C4-2B (cell line): ENCODE results near the gene ABCG1.
"Not testable (repeated sequence)": the region's sequence is repeated elsewhere in the genome, so short reads cannot be mapped to it uniquely, and the experiment has no call there.

Experiments
- H3K27ac ChIP-seq: fragments of 450-650 bp; 2 replicates; pipeline ENCODE4 v1.5.1; 2017
- ZFX ChIP-seq: fragments of 450-650 bp; IDR thresholded peaks from 2 replicates; pipeline ENCODE4 v1.6.1; 2017
- TF ChIP-seq, protein P1 (sequence below): fragments of 450-650 bp; conservative IDR thresholded peaks from 2 replicates; pipeline ENCODE4 v1.5.1; 2017; ENCODE audit warnings: mild to moderate bottlenecking

ABCG1 gene

GRCh38 chr21:42176859-42177258, 42.1 kb upstream of the ABCG1 start:
- H3K27ac ChIP-seq, result no peak overlapping the region
- TF ChIP-seq ZFX, result no peak
- TF ChIP-seq, protein P1, sequence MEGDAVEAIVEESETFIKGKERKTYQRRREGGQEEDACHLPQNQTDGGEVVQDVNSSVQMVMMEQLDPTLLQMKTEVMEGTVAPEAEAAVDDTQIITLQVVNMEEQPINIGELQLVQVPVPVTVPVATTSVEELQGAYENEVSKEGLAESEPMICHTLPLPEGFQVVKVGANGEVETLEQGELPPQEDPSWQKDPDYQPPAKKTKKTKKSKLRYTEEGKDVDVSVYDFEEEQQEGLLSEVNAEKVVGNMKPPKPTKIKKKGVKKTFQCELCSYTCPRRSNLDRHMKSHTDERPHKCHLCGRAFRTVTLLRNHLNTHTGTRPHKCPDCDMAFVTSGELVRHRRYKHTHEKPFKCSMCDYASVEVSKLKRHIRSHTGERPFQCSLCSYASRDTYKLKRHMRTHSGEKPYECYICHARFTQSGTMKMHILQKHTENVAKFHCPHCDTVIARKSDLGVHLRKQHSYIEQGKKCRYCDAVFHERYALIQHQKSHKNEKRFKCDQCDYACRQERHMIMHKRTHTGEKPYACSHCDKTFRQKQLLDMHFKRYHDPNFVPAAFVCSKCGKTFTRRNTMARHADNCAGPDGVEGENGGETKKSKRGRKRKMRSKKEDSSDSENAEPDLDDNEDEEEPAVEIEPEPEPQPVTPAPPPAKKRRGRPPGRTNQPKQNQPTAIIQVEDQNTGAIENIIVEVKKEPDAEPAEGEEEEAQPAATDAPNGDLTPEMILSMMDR, result no peak

GRCh38 chr21:42179316-42179715, 39.6 kb upstream of the ABCG1 start:
- H3K27ac ChIP-seq, result no peak overlapping the region
- no peak for TF ChIP-seq ZFX
- TF ChIP-seq, protein P1, result no peak

GRCh38 chr21:42180001-42180400, 38.9 kb upstream of the ABCG1 start:
- not testable (repeated sequence) for H3K27ac ChIP-seq

GRCh38 chr21:42182713-42183371, 36.1 kb upstream of the ABCG1 start:
- no peak for TF ChIP-seq ZFX
- TF ChIP-seq, protein P1, result no peak
- no peak overlapping the region for H3K27ac ChIP-seq

- H3K27ac ChIP-seq, result no peak overlapping the region
- no peak for TF ChIP-seq ZFX
- TF ChIP-seq, protein P1, result no peak
Observed at GRCh38 chr21:42183374-42184266, 35.3 kb upstream of the ABCG1 start.

DNA sequence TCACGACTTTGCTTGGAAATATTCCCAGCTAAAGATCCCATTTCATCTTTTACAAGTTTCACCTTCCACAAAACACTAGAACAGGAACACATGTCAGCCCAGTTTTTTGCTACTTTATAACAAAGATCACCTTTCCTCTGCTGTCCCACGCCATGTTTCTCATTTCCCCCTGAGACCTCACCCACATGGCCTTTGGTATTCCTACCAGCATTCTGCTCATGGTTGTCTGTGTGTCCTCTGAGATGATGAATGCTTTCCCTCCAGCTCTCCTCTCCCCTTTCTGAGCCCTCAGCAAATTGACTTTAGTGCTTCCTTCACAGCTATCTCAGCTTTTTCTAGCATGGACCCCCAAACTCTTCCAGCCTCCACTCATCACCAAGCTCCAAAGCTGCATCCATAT, 32.3 kb upstream of the ABCG1 start:
- H3K27ac ChIP-seq, result no peak overlapping the region
- TF ChIP-seq, protein P1, result no peak
- TF ChIP-seq ZFX, result no peak

DNA sequence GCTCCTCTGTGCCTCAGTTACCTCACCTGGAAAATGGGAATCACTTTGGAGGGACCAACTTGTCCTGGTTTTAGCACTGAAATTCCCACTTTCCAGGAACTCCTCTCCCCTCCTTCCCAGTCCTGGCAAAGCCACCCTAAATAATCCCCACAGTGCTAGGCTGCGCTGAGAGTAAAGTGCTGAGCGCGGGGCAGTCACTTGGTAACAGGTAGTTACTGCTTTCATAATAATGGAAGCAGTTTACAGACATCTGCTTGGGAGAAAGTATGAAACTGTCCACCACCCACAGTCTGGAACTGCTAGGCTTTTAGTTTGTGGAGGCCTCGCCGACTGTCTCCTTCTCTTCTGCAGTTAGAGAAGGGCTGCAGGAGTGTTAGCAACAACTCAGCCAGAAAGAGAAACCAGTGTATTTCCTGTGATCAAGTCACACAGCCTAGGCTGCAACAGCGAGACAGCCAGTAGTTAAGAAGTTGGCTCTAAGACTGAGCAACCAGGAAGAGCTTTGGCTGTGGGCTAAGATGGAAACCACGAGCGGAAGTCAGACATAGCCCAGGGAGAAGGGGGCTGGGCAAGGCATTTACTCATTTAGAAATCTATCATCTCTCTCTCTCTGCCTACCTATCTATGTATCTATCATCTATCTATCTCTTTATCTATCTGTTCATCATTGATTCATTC, 30.8 kb upstream of the ABCG1 start:
- TF ChIP-seq, protein P1, result no peak
- no peak for TF ChIP-seq ZFX
- no peak overlapping the region for H3K27ac ChIP-seq
